HepG2 (cell line): ENCODE measurements around the gene TSACC. TPM values are rescaled to one million over a fixed set of nuclear protein-coding genes. Genes with fewer than 3 reads are reported as not detected.

ENCODE experiments used
- ATAC-seq: fragments of 200-7000 bp; cut with Tn5 transposase; 3 replicates; pipeline ENCODE4 v1.9.1; 2020; ENCODE audit warnings: mild to moderate bottlenecking, moderate library complexity
- BruUV-seq: library from RNA; stranded (reverse); fragments of 400-500 nt; replicated peaks from 2 replicates; lab custom pipeline; 2021; lab: Mats Ljungman, UMichigan
- CTCF ChIA-PET: fragments of 300-600 bp; formaldehyde crosslinking; extraction: SDS; loops from one replicate; lab custom pipeline; 2021; ENCODE audit warnings: low total read pairs, inconsistent platforms, low intra/inter-chr PET ratio; lab: Yijun Ruan, JAX
- POLR2A ChIA-PET: fragments of 350-600 bp; sonication (Branson Sonifier 250); formaldehyde crosslinking; loops from one replicate; lab custom pipeline; 2020; ENCODE audit warnings: antibody characterized with exemption, inconsistent platforms; lab: Yijun Ruan, JAX
- DNase-seq: peaks from one replicate; pipeline ENCODE4 v3.0.0-alpha.2; 2015; ENCODE audit warnings: low spot score
- FAIRE-seq: peaks from 3 replicates; lab custom pipeline; 2011; peaks lifted over from hg19 to GRCh38; lab: Jason Lieb, UNC
- H2AFZ ChIP-seq: one replicate; pipeline ENCODE4 v1.6.1; 2011; ENCODE audit warnings: low read length, inconsistent platforms
- H3K27ac ChIP-seq: fragments of 300-600 bp; 3 replicates; pipeline ENCODE4 v1.8.0; 2011; ENCODE audit warnings: mixed run types, mild to moderate bottlenecking, mixed read lengths, low read length, inconsistent platforms; ENCODE audit not compliant: insufficient read depth; ENCODE audit errors: extremely low read length
- H3K27me3 ChIP-seq, 2 experiments: fragments of 200-600 bp in 1 of 2; 2 replicates in 1 of 2; 3 replicates in 1 of 2; pipeline versions ENCODE4 v1.6.0 to v1.8.0; 2011; ENCODE audit warnings: low read length in 2 of 2, mild to moderate bottlenecking in 2 of 2, moderate library complexity in 2 of 2, inconsistent platforms in 1 of 2; ENCODE audit not compliant: insufficient read depth in 2 of 2, control insufficient read depth in 1 of 2
- H3K36me3 ChIP-seq, 2 experiments: fragments of 200-600 bp in 1 of 2; replicated peaks in 1 of 2; 2 replicates in 1 of 2; 3 replicates in 1 of 2; pipeline versions ENCODE4 v1.5.1 to v1.8.0; 2011; ENCODE audit warnings: low read length in 2 of 2, inconsistent platforms in 1 of 2; ENCODE audit not compliant: insufficient read depth in 2 of 2, control insufficient read depth in 1 of 2
- H3K4me1 ChIP-seq: 2 replicates; pipeline ENCODE4 v1.5.1; 2012; ENCODE audit warnings: low read length, inconsistent platforms; ENCODE audit not compliant: insufficient read depth
- H3K4me2 ChIP-seq: 2 replicates; pipeline ENCODE4 v1.6.0; 2011; ENCODE audit warnings: low read depth, low read length, inconsistent platforms
- H3K4me3 ChIP-seq, 3 experiments: fragments of 200-600 bp in 1 of 3; sonication (generic), shearing (Covaris generic) in 1 of 3; replicated peaks in 1 of 3; 2 replicates each; pipeline ENCODE4 v1.5.1; 2011 to 2016; ENCODE audit warnings: low read length in 3 of 3, inconsistent platforms in 2 of 3, low read depth in 2 of 3, mild to moderate bottlenecking in 2 of 3, control low read depth in 1 of 3, mixed read lengths in 1 of 3; ENCODE audit not compliant: insufficient read depth in 1 of 3
- H3K79me2 ChIP-seq: one replicate; pipeline ENCODE4 v1.6.1; 2011; ENCODE audit warnings: low read length, inconsistent platforms; ENCODE audit not compliant: insufficient read depth
- H3K9ac ChIP-seq: 2 replicates; pipeline ENCODE4 v1.6.0; 2011; ENCODE audit warnings: mild to moderate bottlenecking, low read depth, low read length, inconsistent platforms; ENCODE audit not compliant: insufficient read depth
- H3K9me3 ChIP-seq: 2 replicates; pipeline ENCODE4 v1.5.1; 2012; ENCODE audit warnings: mild to moderate bottlenecking, low read length
- H4K20me1 ChIP-seq: 2 replicates; pipeline ENCODE4 v1.6.0; 2011; ENCODE audit warnings: inconsistent platforms, mild to moderate bottlenecking, low read length, moderate library complexity; ENCODE audit not compliant: insufficient read depth
- ZKSCAN8 ChIP-seq: IDR thresholded peaks from 2 replicates; pipeline ENCODE4 v1.6.1; 2016; ENCODE audit warnings: borderline replicate concordance, missing genetic modification reagents, missing compliant biosample characterization
- ZSCAN29 ChIP-seq: sonication (generic); formaldehyde crosslinking; conservative IDR thresholded peaks from 2 replicates; pipeline ENCODE4 v1.4.0; 2020; ENCODE audit warnings: mild to moderate bottlenecking, missing genetic modification reagents
- in situ Hi-C: cut with HindIII; loops from 2 replicates; pipeline ENCODE4 v1.10.0; 2017; ENCODE audit warnings: low pct_unique_long_range_greater_than_20kb; ENCODE audit not compliant: extremely low pct_ligation_motif_present
- intact Hi-C: fragments of 100-400 bp; cut with micrococcal nuclease; formaldehyde crosslinking; loops from one replicate; pipeline ENCODE4 v1.10.0; 2022; ENCODE audit not compliant: unreplicated experiment
- polyA plus RNA-seq, 8 experiments: library from polyadenylated mRNA; depleted of rRNA in 3 of 8; stranded (reverse) in 7 of 8; unstranded in 1 of 8; fragments of >200 nt; fragmentation: Illumina TruSeq in 4 of 8; extraction: Trizol in 4 of 8; gene quantifications; 2 replicates each; pipeline versions ENCODE4 v1.2.1 to v1.2.3, GENCODE V29; 2011 to 2016; ENCODE audit warnings: low read depth in 4 of 8, missing spikeins in 1 of 8, mixed read lengths in 1 of 8; ENCODE audit not compliant: insufficient read depth in 1 of 8
- total RNA-seq, 5 experiments: library from RNA; depleted of rRNA; stranded (reverse); fragments of >200 nt; fragmentation: Illumina TruSeq; extraction: Trizol; gene quantifications; 2 replicates each; pipeline ENCODE4 v1.2.3, GENCODE V29; 2016; ENCODE audit warnings: low read depth in 1 of 5
- TF ChIP-seq, protein P1 (sequence below), 2 experiments: sonication (generic) in 1 of 2; formaldehyde crosslinking in 1 of 2; IDR thresholded peaks; 2 replicates each; pipeline versions ENCODE4 v1.6.1 to v1.9.0; 2014 to 2022; ENCODE audit warnings: antibody characterized with exemption in 1 of 2, borderline replicate concordance in 1 of 2, inconsistent platforms in 1 of 2, low read depth in 1 of 2, missing genetic modification reagents in 1 of 2

The TSACC gene
- total and polyA plus RNA-seq, 2 of the 13 experiments (the other 11 are each of a cell fraction or from before 2014, with no cell fraction given): 1.5 to 2.6 TPM

DNA sequence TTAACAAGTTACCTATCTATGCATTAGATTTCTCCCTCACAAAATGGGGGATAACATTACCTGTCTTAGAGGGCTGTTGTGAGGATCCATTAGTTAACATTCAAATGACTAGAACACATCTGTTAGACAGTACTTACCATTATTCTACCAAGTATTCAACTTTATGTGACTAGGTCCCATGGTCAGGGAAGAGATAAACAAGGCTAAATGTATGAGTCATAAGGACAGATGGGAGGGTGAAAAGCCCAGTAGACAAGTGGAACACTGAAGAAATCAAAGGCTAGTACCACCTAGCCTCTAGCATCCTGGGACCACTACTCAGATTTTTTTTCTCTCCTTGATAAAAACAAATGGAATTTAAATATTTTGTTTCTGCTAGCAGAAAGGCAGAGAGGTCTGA, 30.2 kb upstream of the TSACC start:
- Histone ChIP-seq H3K27ac (no peak overlapping the region), H3K9me3 (no peaks in the 10 kb centered on the region), H2AFZ (no peak overlapping the region), H3K4me3 (no peak overlapping the region), H4K20me1 (no peaks in the 10 kb centered on the region), H3K4me2 (no peak overlapping the region), H3K79me2 (no peaks in the 10 kb centered on the region), H3K27me3 (no peaks in the 10 kb centered on the region), H3K4me1 (no peaks in the 10 kb centered on the region), H3K36me3 (peaks cover 19 to 53% of the 10 kb centered on the region in 2 experiments), H3K9ac (no peak overlapping the region)
- DNase-seq: no peak
- no peak for FAIRE-seq
- no peak for ATAC-seq
- intact Hi-C loops: no loop called here
- TF ChIP-seq ZSCAN29 (no peak), ZKSCAN8 (no peak)
- TF ChIP-seq, protein P1, sequence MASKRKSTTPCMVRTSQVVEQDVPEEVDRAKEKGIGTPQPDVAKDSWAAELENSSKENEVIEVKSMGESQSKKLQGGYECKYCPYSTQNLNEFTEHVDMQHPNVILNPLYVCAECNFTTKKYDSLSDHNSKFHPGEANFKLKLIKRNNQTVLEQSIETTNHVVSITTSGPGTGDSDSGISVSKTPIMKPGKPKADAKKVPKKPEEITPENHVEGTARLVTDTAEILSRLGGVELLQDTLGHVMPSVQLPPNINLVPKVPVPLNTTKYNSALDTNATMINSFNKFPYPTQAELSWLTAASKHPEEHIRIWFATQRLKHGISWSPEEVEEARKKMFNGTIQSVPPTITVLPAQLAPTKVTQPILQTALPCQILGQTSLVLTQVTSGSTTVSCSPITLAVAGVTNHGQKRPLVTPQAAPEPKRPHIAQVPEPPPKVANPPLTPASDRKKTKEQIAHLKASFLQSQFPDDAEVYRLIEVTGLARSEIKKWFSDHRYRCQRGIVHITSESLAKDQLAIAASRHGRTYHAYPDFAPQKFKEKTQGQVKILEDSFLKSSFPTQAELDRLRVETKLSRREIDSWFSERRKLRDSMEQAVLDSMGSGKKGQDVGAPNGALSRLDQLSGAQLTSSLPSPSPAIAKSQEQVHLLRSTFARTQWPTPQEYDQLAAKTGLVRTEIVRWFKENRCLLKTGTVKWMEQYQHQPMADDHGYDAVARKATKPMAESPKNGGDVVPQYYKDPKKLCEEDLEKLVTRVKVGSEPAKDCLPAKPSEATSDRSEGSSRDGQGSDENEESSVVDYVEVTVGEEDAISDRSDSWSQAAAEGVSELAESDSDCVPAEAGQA (IDR thresholded peaks at IDR 0.05; ENCODE audit: low read depth): no peak
- TF ChIP-seq, protein P1 (CRISPR knock-in tag; IDR thresholded peaks at IDR 0.05; ENCODE audit: borderline replicate concordance): no peak
- in situ Hi-C loops: no loop called here
- POLR2A ChIA-PET: interaction anchor here (0.8 to 1.9 kb wide), 2 partner anchors 12 to 95 kb away, joined by 3 to 7 read pairs; partner anchors contain the start of genes GLMP and PMF1
- BruUV-seq: no TSS peak
- CTCF ChIA-PET: no interaction called here
